KOPT-K1 (cell line): ENCODE results near the gene FBXL22.

Experiments
- H3K27ac ChIP-seq: fragments of 200-600 bp; sonication (generic); 2 replicates; pipeline ENCODE4 v1.5.1; 2016; ENCODE audit warnings: antibody characterized with exemption, mild to moderate bottlenecking, low read depth, low read length; ENCODE audit not compliant: poor library complexity, severe bottlenecking
- H3K36me3 ChIP-seq: fragments of 200-600 bp; sonication (generic); 2 replicates; pipeline ENCODE4 v1.5.1; 2017; ENCODE audit warnings: antibody characterized with exemption, mild to moderate bottlenecking, low read length, moderate library complexity; ENCODE audit not compliant: insufficient read depth
- H3K9me3 ChIP-seq: fragments of 200-600 bp; sonication (generic); 2 replicates; pipeline ENCODE4 v1.5.1; 2017; ENCODE audit warnings: antibody characterized with exemption, low read length, mild to moderate bottlenecking; ENCODE audit not compliant: insufficient read depth, poor library complexity, severe bottlenecking

Gene FBXL22

DNA sequence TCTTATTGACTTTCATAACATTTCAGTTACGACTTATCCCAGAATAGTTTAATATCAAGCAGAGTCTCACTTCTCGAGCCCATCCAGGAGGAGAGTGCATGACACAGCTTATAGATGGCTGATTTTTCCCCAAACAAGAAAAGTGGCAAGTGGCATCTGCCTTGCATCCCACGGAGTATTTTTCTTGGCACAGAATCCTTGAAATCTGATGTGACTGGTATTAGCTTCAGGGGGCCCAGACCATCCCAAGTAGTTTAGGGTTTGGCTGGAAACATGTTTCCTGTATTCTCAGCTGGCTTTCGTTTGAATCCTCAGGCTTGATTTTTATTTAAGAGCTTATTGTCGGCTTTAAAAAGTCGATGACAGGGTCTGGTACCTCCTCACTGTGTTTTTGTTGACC, 20.7 kb upstream of the FBXL22 start:
- Histone ChIP-seq H3K27ac (no peak overlapping the region), H3K36me3 (peaks cover 55% of the 10 kb centered on the region), H3K9me3 (no peaks in the 10 kb centered on the region)

DNA sequence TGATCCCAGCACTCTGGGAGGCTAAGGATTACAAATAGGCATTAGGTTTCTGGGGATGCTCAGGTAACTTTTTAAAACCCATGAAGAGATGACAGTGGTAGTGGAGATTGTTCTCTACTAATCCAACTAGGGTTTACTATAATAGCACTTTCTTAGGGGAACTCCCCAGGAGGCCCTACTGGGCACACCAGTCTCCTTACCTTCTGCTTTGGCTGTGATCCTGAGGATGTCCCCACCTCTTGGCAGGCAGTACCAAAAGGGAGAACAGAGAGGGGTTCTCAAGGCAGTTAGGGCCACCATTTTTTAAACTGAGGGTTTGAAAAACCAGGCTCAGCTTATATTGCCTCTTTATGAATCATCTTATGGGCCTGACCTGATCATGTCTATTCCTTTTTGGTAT, 15.0 kb upstream of the FBXL22 start:
- peaks cover 43% of the 10 kb centered on the region for H3K36me3 ChIP-seq
- H3K27ac ChIP-seq = no peak overlapping the region
- peaks cover 8% of the 10 kb centered on the region for H3K9me3 ChIP-seq

DNA sequence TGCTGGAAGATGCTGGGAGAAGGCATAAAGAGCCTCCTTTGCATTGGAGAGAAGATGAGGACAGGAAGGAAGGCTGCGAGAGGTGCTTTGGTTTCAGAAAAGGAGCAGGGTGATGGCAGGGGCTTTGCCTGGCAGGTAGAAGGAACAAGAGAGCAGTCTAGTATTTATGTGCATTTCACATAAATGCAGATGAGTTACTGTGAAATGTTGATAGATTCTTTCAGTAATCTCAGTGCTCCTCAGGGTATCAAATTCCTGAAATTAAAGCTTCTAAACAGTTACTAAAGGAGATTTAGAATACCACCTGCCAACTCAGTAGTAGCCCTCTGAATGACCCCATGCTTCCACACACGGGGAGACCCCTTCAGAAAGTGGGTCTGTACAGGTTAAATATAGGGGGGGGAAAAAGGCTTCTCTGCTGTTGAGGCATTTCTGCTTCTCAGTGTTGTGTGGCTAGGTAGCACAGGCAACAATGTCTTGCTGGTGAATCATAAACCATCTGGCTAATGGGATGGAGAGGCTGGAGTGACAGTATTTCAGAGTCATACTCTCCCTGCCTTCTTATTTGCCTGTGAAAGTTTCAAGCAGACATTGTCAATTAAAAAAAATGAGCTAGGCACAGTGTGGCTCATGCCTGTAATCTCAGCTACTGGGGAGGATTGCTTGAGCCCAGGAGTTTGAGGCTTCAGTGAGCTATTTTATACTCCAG, 14.3 kb upstream of the FBXL22 start:
- H3K27ac ChIP-seq = no peak overlapping the region
- peaks cover 47% of the 10 kb centered on the region for H3K36me3 ChIP-seq
- peaks cover 8% of the 10 kb centered on the region for H3K9me3 ChIP-seq

DNA sequence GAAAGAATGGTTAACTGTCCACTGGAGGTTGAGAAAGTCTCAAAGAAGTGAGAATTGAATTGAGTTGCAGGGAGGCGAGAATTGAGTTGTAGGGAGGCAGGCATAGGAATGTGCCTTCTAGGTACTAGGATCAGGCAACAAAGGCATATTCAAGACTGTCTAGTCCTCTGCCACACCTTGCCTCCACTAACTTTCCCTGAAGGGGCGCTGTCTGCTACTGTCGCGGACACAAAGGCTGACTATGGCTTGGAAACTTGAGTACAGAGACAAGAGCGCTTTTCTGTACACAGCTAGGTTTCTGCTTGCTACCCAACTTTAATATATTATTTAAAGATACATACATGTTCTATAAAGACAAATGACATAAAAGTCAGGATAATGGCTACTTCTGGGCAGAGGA, 10.4 kb upstream of the FBXL22 start:
- Histone ChIP-seq H3K9me3 (peaks cover 8% of the 10 kb centered on the region), H3K27ac (no peak overlapping the region), H3K36me3 (peaks cover 86% of the 10 kb centered on the region)

DNA sequence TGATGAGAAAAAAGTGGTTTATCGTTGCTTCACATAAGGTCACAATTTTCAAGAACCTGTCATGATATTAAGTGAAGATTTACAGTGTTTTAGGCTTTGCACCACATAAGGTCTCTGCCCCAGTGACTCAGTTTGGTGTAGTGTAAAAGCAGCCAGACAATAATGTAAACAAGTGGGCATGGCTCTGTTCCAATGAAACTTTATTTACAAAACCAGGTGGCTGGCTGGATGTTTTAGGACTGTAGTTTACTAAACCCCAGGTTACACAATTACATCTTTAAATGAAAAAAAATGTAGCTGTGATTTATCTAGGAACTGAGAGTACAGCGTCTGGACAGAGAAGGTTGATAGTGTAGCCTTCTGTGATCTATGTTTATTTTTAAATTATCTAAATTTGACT, 9.7 kb upstream of the FBXL22 start:
- Histone ChIP-seq H3K27ac (no peak overlapping the region), H3K36me3 (peaks cover 91% of the 10 kb centered on the region), H3K9me3 (peaks cover 8% of the 10 kb centered on the region)

DNA sequence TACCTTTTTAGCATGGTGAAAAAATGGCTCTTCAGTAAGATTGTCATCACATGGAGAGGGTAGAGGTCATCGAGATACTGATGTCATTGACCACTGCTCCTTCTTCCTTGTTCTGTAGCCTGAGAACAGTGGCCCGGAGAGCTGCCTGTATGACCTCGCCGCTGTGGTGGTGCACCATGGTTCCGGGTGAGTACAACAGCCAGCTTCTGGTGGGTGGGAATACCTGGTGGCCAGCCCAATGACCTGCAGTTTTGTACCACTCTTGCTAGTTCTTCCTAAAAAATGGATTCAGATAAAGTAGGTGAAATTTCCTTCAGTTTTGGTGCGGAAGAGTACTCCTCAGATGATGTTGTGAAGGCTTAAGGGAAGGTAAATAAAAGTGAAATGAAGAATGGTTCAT, 8.4 kb upstream of the FBXL22 start:
- peaks cover 92% of the 10 kb centered on the region for H3K36me3 ChIP-seq
- peaks cover 8% of the 10 kb centered on the region for H3K9me3 ChIP-seq
- H3K27ac ChIP-seq = no peak overlapping the region

DNA sequence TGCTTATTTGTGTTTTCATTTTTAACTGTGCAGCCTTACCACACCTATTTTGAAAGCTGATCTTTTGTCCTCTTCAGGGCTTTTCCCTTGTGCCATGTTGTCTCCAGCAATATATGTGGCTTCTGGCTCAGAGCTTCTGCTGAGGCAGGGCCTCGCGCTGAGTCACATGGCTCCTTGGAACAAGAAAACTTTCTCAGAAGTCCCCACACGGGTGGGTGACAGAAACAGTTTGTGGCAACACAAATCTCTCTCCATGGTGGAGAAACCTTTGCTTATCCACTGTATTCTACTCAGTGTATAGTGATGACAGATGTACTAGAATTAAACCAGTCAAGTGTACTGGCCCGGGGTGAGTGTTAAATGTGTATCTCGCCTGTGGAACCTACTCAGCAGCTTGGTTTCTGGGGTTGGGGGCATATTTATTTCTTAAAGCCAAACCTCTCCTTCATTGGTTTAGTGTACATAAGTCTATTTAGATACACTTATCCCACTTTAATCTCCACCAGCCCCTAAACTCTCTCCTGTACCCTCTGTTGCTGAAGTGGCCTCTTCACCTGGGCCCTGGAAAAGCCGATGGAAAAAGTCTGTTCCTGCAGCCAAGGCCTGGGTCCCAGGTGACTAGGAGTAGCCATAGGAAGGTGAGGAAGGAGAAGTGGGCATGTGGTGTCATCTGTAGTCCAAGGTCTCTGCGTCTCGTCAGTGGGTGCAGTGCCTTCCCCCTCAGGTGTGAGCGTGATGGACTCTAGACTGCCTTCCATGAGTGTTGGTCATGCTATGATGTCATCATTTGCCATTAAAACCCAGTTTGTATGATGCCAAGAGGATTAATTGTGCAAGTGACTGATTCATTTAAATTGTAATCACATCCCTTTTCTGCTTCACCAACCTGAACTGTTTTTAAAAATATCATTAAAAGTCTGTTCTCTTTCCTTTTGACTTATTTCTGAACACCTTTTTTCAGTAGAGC, 3.2 kb upstream of the FBXL22 start:
- no peaks in the 10 kb centered on the region for H3K9me3 ChIP-seq
- H3K27ac ChIP-seq = no peak overlapping the region
- H3K36me3 ChIP-seq = peaks cover 59% of the 10 kb centered on the region

DNA sequence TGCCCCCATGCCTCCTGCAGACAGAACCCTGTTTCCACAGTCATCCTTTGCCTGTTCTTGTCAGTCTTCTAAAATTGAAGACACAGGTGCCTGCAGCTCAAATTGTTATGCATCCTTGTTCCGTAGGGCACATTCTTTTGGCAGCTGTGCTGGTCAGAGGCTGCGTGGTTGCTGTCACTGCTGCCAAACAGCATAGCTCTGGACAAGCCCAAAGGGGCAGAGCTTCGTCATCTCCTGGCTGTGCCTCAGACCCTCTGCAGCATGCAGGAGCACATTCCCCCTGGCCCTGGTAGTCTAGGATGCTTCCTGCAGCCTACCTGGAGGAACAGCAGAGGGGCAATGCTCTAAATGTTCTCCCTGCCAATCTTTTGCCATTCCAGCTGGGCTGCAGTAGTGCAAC, 2.1 kb upstream of the FBXL22 start:
- no peak overlapping the region for H3K27ac ChIP-seq
- no peaks in the 10 kb centered on the region for H3K9me3 ChIP-seq
- peaks cover 48% of the 10 kb centered on the region for H3K36me3 ChIP-seq

DNA sequence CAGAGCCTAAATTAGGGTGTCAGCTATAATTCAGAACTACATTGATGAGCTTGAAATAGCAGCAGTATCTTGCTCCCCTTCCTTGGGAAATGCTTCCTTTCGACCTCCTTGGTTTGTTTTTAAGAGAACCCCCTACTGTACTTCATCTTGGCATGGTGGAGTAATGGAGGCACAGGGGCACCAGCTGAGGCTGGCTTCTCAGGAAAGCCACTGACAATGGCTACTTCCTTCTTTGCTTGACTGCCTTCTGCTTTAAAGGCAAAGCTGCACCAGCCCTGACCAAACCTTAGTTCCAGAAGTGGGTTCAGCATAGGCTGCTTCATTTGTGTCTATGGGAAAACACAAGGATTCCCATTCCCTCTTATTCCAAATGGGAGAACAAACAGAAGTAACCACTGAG, 1.5 kb upstream of the FBXL22 start:
- H3K36me3 ChIP-seq = peaks cover 42% of the 10 kb centered on the region
- H3K27ac ChIP-seq = no peak overlapping the region
- H3K9me3 ChIP-seq = no peaks in the 10 kb centered on the region

DNA sequence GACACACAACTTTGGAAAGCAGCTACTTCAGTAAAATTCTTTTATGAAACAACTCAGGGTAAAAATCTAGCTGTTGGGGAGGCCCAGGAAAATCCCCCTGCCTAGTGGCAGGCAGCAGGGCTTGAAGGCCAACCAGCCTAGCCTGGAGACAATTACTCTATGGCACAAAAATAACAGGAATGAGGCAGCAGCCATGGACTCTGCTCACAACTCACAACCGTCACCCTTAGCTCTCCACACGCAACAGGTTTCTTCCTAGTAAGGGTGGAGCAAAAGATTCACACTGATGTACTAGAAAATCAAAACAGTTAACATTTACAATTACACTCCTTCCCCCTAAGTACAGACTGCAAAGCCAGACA, 530 bp upstream of the FBXL22 start:
- no peak overlapping the region for H3K27ac ChIP-seq

DNA sequence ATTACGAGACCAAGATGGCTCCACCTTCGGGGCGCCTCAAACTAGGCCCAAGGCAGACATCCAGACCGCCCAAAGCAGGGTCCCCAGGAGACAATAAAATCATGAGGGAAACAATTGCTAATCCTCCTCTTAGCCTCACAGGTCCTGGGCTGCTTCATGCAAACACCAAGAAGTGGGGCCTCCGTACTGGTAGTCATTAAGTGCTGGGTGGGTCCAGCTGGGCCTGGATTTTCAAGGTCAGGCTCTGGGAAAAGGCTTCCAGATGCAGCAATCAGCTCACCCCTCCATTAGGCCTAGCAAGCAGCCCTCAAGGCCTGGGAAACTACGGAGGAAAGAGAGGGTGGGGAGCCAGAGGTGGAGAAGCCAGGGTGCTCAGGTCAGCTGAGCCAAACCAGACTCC, 634 bp downstream of the FBXL22 start:
- peaks cover 21% of the 10 kb centered on the region for H3K36me3 ChIP-seq

More for the DNA sequence above, 530 bp upstream of the FBXL22 start:
- Histone ChIP-seq H3K9me3 (no peaks in the 10 kb centered on the region), H3K36me3 (peaks cover 32% of the 10 kb centered on the region)

DNA sequence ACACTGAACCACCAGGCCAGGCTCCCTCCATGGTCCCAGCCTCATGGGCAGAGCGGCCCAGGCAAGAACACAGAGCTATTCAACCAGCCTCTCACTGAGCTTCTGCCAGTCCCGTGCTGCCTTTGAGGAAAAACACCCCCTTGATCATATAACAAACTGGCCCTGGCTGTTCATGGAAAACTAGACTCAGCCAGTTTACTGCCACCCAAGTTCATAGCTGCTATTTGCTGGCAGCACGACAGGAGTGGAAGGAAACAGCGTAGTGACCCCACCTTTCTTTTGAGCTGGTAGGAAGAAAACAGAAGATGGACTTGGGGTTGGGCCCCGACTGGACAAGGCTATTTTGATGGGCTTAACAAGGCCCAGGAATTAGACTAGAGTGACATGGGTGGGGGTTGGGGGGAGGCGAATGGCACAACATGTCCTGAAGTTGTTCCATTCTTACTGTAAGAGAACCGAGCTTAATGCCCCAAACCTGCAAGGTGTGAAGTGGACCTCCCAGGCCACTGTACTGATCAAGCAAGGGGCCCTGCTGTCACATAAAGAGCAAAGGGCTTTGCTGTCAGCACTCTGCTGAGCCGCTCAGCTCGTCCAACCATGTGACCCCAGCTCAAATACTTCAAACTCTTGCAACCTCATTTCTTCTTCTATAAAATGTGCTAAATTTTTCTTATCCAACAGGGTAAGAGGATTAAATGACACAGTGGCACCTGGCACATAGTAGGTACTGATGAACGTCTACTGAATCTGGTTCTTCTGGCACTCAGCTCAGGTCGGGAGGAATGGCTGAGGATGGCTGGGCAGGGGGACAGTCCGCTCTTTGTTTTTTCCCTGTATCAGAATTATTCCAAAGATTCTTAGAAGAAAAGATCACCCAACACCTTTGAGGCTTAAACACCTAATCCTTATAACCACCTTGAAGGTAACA, 1.6 kb downstream of the FBXL22 start:
- Histone ChIP-seq H3K9me3 (no peaks in the 10 kb centered on the region), H3K27ac (no peak overlapping the region), H3K36me3 (peaks cover 12% of the 10 kb centered on the region; the same call in 1 of the 2 replicates)

More for the DNA sequence above, 634 bp downstream of the FBXL22 start:
- Histone ChIP-seq H3K9me3 (no peaks in the 10 kb centered on the region), H3K27ac (no peak overlapping the region)

DNA sequence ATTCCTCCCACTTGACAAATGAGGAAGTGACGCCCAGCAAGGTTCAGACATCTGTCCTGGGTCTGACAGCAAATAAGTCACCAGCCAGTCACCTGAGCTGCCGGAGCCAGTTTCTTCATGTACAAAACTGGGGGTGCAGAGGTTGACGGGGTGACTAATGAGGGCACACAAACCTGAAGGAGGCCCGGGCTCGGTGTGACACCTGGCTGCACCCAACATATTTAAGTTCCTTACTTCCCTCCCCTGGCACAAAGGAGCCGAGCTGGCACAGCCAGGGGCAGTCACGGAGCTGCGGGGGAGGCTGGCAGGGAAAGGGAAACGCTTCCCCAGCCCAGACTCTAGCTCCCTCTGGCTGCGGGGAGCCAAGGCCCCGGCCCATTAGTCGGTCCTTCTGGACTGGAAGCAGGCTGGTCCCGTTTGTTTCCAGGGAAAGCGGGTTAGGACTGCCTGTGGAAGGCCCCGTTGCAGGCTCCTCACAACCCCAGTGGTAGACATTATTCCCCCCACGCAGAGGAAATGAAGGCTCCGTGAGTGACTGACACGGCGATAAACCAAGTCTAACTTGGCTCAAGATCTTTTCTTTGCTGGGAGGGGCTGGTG, 2.3 kb downstream of the FBXL22 start:
- H3K27ac ChIP-seq = no peak overlapping the region
- H3K9me3 ChIP-seq = no peaks in the 10 kb centered on the region
- H3K36me3 ChIP-seq = peaks cover 4% of the 10 kb centered on the region; the same call in 1 of the 2 replicates

DNA sequence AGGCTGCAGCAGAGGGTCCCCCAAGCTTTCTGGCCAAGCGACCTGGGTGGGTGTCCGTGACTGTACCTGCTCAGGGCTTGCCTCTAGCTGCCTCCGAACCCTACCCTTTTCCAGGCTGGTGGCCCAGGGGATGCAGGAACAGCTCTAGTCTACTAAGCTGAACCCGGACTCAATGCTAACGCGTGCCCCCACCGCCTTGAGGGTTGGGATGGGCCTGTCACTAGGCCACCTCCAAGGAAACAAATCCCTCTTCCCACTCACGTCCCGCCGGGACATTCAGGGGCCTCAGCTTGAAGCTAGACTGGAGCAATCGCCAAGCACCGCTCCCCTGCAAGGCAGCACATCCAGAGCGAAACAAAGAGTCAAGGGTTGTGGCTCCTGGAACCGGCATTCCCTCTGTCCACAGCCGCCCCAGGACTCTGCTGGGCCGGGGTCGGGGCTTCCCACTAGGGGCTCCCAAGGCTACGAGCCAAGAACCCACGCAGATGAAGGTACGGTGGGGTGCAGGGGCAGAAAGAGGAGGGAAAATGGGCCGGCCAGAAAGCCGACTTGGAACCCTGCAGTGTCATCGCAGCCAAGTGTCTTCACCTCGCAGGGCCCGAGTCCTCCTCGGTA, 2.9 kb downstream of the FBXL22 start:
- no peaks in the 10 kb centered on the region for H3K9me3 ChIP-seq
- no peak overlapping the region for H3K27ac ChIP-seq
- H3K36me3 ChIP-seq = no peaks in the 10 kb centered on the region
